Inferior parietal cortex (tissue), 1 donor: ENCODE data around the gene METTL26.
A peak's percentile ranks its signal among the peaks of the same experiment; 100 is the strongest.

Experiments
- DNase-seq: peaks from one replicate; pipeline ENCODE4 v3.0.0-alpha.2; 2016; ENCODE audit errors: extremely low spot score

The METTL26 gene

DNA sequence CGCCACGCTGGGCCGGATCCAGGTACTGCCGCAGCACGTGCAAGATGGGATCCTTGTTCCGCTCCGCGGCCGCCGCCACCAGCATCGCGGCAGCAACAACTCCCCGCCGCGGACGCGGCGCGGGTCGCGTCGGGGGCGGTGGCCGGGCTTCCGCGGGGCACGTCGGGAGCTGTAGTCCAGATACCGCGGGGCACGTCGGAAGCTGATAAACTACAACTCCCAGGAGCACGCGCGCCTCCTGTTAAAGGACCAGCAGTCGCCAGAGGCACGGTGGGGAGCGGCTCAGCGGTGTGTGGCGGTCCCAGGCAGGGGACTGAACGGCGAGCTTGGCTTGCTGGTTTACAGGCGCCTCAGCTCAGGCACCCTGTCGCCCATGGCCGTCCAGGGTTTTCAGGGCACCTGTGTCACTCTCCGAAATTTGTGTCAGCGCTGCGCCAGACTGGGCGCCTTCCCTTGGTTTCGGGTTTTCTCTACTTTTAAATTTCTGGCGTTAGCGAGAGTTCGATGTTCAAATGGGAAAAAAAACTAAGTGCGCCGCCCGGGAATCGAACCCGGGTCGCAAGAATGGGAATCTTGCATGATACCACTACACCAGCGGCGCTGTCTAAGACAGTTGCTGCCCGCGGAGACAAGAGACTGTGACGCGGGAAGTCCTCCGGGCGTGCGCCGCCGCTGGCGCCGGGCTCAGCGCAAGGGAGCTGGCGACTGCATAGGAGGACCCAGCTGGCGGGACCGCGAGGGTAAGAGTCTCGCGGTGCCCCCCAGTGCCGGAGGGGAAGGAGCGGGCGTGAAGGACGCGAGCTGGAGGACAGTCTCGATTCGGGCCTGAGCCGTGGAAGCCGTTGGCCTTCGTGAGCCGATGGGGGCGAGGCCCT lies at the start of gene METTL26:
TSS of gene METTL26 (minus strand) at position 100 of the 875 bp plus-strand sequence. CDS start at position 85, 15 bp downstream.
- peak; percentile 98 for DNase-seq

DNA sequence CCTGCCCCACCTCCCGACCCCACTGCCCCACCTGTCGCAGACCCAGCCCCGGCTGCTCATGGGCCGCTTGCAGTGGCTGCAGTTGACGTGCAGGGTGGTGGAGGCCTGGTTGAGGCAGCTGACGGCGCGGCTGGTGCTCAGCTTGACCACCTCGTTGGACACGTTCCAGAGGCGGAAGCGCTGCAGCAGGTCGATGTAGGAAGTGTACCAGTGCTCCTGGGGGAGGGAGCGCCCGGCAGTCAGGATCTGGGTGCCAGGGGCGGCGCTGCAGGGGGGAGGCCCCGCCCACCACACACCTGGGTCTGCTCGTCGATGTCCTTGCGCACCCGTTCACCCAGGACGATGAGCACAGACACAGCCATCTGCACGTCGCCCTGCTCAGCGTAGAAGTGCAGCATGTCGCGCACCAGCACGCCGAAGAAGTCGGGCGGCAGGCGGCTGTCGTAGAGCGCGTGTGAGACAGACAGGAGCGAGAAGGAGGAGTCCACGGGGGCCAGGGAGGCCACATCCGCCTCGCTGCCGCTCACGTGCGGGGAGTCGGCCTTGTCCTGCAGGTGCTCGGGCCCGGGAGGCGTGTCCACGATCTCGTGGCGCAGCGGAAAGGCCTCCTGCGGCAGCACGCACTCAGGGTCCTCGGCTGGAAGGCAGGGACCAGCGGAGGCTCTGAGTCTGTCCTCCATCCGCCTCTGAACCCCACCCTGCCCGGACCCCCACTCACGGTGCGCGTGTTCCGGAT lies 49.0 kb upstream of the METTL26 start:
- DNase-seq = no peak

DNA sequence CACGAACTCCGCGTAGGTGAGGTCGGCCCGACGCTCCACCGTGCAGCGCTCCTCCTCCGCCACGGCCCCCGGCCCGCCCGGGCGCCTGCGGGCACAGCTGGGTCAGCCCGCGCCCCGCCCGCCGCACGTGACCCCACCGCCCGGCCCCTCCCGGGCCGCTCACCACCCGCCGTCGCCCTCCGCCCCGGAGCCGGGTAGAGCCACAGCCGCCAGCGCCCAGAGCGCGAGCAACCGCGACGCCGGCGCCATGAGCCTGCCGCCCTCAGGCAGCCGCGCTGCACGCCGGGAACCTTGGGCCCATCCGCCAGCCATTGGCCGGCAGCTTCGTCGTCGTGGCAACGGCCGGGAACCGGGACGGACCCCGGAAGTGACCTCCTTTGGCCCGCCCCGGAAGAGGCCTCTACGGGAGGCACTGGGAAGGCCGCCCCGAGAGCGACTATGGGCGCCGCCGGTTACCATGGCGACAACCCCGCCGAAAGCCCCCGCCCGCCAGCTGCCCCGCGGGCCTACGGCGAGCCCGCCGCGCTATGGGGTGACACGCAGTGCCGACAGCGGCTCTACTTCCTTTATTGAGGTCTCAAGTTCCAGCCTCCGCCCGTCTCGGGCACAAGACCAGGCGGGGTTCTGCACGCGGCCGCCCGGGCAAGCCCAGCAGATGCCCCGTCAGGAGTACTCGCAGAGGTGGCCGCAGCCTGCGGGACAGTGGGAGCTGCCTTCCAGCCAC lies 48.1 kb upstream of the METTL26 start, which contains the start of gene JMJD8:
TSS of gene JMJD8 (minus strand) at position 264 of the 724 bp plus-strand sequence. CDS start at position 249, 15 bp downstream.
- DNase-seq = peak; percentile 96

DNA sequence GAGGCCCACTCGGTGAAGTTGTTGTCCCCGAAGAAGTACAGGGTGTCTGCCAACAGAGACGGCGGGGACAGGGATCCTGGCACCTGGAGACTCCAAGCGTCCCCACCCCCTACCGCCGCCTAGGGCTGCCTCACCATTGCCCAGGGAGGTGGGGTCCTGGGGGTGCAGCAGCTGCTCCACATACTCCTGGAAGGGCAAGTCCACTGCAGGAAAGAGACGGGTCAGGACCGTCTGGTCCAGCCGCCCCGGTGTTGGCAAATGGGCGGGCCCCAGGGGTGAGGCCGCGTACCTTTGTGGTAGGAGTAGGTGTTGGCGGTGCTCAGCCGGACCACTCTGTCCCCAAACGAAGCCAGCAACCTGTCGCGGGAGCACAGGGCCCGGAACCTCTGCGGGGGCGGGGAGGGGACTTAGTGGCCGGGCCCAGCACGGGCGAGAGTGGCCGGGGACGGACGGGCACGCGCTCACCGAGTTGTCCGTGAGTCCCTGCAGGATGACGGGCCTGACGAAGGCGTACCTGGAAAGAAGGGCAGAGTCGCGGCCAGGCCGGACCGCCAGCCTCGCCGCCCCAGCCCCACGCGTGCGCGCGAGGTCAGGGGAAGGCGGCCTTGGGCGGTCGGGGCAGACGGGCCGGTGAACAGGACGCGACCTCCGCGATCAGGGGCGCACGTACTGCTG lies 47.4 kb upstream of the METTL26 start:
- no peak for DNase-seq

DNA sequence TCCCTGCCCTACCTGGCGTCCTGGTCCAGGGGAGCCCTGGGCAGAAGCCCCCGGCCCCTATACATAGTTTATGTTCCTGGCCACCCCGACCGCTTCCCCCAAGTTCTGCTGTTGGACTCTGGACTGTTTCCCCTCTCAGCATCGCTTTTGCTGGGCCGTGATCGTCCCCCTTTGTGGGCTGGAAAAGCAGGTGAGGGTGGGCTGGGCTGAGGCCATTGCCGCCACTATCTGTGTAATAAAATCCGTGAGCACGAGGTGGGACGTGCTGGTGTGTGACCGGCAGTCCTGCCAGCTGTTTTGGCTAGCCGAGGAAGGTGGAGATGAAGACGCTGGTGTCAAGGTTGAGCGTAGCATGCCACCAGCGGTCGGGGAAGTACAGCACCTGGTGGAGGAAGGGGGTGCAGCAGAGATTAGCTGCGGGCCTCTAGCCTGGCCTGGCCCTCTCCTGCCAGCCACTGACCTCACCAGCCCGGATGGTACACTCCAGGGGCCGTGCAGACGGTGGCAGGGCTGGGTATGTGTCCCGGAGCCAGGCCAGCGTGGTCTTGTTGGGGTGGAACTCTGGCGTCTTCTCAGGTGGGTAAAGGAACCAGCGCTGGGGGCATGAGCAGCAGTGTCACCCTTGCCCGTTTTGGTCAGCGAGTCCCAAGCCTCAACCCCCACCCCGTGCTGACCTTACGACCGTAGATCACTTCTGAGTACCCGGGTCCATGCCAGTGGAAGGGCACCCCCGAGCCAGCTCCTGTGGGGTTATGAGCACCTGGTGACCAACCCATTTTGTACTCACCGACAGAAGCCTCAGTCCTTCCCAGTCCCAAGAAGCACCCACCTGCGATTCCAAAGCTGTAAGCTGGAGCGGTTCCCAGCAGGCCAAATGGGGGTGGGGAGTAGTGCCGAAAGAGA lies 46.6 kb upstream of the METTL26 start:
- no peak for DNase-seq

DNA sequence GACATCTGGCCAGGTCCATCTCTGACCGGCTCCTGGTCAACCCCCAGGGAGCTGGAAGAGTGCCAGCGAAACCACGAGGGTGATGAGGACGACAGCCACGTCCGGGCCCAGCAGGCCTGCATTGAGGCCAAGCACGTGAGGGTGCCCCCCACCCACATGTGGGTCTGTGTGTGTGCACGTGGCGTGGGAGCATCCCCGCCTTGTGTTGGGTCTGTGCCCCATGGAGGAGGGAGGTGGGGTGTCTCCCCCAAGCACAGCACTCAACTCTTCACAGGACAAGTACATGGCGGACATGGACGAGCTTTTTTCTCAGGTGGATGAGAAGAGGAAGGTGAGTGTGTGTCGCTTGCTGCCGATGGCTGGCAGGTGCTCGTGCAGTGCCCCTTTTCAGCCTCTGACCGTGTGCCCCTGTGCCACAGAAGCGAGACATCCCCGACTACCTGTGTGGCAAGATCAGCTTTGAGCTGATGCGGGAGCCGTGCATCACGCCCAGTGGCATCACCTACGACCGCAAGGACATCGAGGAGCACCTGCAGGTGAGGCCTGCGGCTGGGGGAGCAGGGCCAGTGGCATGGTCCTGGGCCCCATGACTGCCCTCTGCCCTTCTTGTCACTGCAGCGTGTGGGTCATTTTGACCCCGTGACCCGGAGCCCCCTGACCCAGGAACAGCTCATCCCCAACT lies 45.8 kb upstream of the METTL26 start:
- no peak for DNase-seq

DNA sequence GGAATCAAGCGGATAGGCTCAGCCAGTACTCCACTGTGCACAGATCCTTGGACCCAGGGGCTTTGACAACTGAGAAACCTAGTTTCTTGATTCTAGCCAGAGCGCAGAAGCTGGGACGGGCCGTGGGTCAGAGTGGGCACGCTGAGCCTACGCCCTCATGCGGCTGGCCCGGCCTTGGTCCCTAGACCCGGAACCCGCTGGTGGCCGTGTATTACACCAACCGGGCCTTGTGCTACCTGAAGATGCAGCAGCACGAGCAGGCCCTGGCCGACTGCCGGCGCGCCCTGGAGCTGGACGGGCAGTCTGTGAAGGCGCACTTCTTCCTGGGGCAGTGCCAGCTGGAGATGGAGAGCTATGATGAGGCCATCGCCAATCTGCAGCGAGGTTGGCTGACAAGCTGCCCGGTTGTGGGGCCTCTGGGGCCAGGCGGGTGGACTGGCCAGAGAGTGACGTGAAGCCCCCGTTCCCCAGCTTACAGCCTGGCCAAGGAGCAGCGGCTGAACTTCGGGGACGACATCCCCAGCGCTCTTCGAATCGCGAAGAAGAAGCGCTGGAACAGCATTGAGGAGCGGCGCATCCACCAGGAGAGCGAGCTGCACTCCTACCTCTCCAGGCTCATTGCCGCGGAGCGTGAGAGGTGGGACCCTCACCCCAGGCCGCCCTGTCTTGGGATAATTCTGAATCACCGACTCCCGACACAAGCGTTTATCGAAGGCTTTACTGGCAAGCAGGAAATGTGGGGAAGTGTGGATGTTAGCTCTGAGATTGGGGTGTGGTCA lies 45.1 kb upstream of the METTL26 start:
- DNase-seq = no peak

DNA sequence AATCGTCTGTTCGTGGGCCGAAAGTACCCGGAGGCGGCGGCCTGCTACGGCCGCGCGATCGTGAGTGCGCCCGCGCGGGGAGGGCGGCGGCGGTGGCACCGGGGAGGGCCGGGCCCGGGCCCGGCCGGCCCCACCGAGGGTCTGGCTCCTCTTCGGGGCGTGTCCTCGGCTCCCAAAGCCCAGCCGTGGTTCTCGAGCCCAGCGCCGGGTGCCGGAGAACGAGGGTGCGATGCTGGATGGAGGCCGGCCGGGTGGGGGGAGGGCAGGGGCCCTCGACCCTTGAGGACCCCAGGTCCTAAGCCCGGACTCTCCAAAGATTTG lies 44.5 kb upstream of the METTL26 start:
- DNase-seq = no peak

DNA sequence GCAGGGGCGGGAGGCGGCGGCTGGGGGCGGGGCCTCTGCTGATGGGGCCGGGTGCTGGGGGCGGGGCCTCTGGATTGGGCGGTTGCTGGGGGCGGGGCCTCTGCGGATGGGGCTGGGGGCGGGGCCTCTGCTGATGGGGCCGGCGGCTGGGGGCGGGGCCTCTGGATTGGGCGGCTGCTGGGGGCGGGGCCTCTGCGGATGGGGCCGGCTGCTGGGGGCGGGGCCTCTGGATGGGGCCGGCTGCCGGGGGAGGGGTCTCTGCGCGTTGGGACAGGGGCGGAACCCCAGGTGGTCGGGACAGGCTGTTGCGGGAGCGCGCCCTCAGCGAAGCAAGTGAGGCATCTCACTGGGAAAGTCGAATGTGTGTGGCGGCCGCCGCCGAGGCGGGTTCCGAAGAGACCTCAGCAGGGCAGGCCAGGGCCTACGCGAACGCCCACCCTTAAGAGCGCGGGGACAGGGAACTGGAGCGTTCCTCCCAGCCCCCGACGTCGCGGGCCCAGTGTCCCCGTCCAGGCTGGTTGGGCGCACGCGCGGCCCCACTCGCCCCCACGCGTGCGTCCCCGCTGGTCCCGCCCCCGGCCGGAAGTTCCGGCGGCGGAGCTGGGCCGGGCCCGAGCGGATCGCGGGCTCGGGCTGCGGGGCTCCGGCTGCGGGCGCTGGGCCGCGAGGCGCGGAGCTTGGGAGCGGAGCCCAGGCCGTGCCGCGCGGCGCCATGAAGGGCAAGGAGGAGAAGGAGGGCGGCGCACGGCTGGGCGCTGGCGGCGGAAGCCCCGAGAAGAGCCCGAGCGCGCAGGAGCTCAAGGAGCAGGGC lies 43.9 kb upstream of the METTL26 start, which contains the start of gene STUB1:
TSS of gene STUB1 (plus strand) at position 597 of the 811 bp plus-strand sequence. CDS start at position 713, 116 bp downstream.
- DNase-seq = peak; percentile 75

DNA sequence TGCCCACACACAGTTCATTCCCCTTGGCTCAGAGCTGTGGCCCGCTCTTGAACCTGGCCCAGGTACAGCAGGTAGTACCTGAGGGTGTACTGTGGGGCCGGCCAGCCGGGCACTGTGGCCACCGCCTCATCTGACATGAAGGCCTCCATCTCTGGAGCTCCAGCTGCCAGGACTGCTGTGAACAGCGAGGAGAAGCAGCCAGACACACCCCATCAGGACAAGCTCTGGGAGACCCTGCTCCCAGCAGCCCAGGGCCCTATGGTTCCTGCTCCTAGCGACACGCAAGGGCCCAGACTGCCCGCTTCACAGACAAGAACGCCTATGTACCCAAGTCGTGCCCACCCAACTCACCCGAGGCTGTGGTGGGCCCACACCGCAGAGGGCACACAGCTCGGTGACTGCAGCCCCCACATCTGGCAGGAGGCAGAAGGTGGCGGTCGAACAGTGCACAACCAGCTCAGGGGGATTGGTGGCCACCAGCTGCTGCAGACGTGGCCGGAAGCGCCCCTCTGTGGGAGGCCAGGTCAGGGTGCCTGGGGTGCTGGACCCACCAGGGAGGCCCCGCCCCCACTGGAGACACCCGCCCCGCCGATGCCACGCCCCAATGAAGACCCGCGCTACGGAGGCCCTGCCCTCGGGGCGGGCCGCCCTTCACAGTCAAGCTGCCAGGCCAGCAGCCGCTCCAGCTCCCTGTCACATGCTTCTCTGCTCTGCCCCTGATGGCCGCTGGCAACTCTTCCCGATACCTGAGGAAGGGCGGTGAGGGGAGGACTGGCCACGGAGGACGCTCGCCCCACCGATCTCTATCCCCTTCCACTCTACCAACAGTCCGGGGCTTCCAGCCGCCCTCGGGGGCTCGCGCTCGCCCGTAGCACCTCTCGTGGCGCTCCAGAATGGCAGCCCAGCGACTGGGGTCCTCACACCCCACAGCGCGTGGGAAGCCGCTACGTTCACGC lies 43.0 kb upstream of the METTL26 start:
- no peak for DNase-seq

DNA sequence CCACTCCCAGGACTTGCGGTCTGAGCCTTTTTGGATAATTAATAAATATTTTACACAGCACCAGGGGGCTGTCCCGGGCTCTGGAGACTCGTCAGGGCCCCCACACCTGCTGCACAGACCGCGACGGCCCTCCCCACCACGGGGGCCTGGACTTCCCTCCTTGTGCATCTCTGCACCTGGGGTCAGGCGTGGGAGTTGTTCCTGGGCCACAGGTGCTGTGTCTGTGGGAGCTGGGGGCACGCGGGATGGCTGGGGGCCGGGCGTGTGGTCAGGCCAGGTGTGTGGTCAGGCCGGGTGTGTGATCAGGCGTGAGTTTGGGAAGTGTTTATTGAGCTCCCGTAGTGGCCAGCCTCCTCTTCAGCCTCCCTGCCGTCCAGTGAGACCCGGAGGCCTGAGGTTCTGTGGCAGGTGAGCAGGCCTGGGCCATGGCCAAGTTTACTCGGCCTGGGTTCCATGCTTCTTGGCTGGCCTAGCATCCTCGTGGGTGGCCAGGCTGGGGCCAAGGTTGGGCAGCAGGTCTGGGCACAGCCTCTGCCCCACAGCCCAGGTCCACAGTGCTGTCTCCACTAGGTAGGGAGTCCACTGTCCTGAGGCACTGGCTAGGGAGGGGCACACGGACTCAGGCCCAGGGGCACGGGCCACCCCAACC lies 42.2 kb upstream of the METTL26 start:
- no peak for DNase-seq

DNA sequence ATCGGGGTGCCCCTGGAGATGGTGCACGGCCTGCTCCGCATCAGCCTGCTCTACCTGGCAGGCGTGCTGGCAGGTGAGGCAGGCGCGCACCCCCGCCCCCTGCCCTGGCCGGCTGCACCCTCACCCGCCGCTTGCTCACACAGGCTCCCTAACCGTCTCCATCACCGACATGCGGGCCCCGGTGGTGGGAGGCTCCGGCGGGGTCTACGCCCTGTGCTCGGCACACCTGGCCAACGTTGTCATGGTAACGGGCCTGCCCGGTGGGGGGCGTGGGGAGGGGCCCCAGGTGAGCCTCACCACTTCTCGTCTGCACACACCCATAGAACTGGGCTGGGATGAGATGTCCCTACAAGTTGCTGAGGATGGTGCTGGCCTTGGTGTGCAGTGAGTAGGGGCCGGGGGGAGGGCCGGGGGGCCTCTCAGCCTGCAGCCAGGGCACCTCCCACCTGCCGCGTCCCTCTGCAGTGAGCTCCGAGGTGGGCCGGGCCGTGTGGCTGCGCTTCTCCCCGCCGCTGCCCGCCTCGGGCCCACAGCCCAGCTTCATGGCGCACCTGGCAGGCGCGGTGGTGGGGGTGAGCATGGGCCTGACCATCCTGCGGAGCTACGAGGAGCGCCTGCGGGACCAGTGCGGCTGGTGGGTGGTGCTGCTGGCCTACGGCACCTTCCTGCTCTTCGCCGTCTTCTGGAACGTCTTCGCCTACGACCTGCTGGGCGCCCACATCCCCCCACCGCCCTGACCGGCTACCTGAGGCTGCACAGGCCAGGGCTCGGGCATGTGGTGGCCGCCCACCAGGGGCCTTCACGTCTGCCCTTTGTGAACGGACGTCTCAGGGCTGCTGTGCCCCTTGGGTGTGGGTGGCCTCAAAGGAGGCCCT lies 41.4 kb upstream of the METTL26 start:
- DNase-seq = no peak

DNA sequence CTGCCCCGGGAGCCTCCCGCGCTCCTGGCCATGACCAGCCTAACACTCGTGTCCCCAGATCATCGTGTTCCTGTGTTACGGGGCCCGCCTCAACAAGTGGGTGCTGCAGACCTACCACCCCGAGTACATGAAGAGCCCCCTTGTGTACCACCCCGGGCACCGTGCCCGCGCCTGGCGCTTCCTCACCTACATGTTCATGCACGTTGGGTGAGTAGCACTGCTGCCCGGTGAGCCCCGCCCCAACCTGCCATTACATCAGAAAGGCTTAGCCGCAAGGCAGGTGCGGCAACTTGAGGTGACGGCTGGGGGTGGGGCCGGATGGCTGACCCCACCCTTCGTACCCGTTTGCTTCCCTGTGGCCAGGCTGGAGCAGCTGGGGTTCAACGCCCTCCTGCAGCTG lies 40.8 kb upstream of the METTL26 start:
- no peak for DNase-seq

DNA sequence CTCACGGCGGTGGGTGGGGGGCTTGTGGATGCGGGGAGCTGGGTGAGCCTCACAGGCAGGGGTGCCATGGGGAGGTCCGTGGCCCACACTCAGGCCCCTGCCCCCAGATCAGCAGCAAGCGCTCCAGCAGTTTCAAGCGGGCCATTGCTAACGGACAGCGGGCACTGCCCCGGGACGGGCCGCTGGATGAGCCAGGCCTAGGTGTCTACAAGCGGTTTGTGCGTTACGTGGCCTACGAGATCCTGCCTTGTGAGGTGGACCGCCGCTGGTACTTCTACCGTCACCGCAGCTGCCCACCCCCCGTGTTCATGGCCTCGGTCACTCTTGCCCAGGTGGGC lies 40.4 kb upstream of the METTL26 start:
- DNase-seq = no peak

DNA sequence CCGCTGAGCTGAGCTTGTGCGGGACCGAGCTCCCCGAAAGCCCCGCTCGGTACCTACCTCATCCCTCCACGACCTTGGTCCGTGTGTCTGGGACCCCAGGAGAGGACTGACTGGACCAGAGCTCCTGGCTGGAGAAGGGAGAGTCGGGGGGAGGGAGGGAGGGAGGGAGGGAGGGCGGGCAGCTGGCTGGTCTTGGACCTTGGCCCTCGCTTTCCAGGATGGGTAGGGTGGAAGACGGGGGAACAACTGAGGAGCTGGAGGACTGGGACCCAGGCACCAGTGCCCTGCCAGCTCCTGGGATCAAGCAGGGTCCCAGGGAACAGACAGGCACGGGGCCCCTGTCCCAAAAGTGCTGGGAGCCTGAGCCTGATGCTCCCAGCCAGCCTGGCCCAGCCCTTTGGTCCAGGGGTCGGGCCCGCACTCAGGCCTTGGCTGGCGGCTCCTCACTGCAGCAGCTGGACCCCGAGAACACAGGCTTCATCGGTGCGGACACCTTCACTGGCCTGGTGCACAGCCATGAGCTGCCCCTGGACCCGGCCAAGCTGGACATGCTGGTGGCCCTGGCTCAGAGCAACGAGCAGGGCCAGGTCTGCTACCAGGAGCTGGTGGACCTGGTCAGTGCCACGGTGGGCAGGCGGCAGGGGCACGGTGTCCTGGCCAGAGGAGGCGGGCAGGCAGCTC lies 39.9 kb upstream of the METTL26 start:
- DNase-seq = no peak
